Astrocyte (in vitro differentiated cells and primary cell): Measurements from ENCODE around the gene EPC2. TPM values are rescaled to one million over a fixed set of nuclear protein-coding genes. Genes with fewer than 3 reads are reported as not detected.
A peak's percentile ranks its signal among the peaks of the same experiment; 100 is the strongest.

Experiments used
- DNase-seq: peaks from one replicate; pipeline ENCODE4 v3.0.0-alpha.2; 2010; ENCODE audit warnings: low read depth
- FAIRE-seq: peaks from 2 replicates; lab custom pipeline; 2011; peaks lifted over from hg19 to GRCh38; lab: Jason Lieb, UNC
- H2AFZ ChIP-seq: 2 replicates; pipeline ENCODE4 v1.6.0; 2012; ENCODE audit warnings: low read depth, low read length, inconsistent platforms
- H3K27ac ChIP-seq: 2 replicates; pipeline ENCODE4 v1.5.1; 2011; ENCODE audit warnings: low read depth, low read length, inconsistent platforms
- H3K27me3 ChIP-seq: 2 replicates; pipeline ENCODE4 v1.6.0; 2011; ENCODE audit warnings: low read length, inconsistent platforms; ENCODE audit not compliant: insufficient read depth
- H3K36me3 ChIP-seq: 2 replicates; pipeline ENCODE4 v1.5.1; 2011; ENCODE audit warnings: low read length, inconsistent platforms; ENCODE audit not compliant: insufficient read depth
- H3K4me1 ChIP-seq: 2 replicates; pipeline ENCODE4 v1.5.1; 2011; ENCODE audit warnings: low read length, inconsistent platforms; ENCODE audit not compliant: insufficient read depth
- H3K4me2 ChIP-seq: 2 replicates; pipeline ENCODE4 v1.6.0; 2012; ENCODE audit warnings: low read length, inconsistent platforms
- H3K4me3 ChIP-seq: 2 replicates; pipeline ENCODE4 v1.5.1; 2011; ENCODE audit warnings: low read depth, mild to moderate bottlenecking, low read length, inconsistent platforms; ENCODE audit not compliant: insufficient read depth
- H3K79me2 ChIP-seq: 2 replicates; pipeline ENCODE4 v1.6.0; 2012; ENCODE audit warnings: mild to moderate bottlenecking, low read length, inconsistent platforms; ENCODE audit not compliant: insufficient read depth
- H3K9ac ChIP-seq: 2 replicates; pipeline ENCODE4 v1.6.0; 2012; ENCODE audit warnings: mild to moderate bottlenecking, low read length, inconsistent platforms
- H3K9me3 ChIP-seq: 2 replicates; pipeline ENCODE4 v1.5.1; 2012; ENCODE audit warnings: low read depth, mild to moderate bottlenecking, low read length, inconsistent platforms; ENCODE audit not compliant: insufficient read depth
- H4K20me1 ChIP-seq: 2 replicates; pipeline ENCODE4 v1.6.0; 2012; ENCODE audit warnings: low read length, inconsistent platforms; ENCODE audit not compliant: insufficient read depth
- H3K27ac Mint-ChIP-seq: one replicate; pipeline ENCODE4 v1.8.0; 2021; ENCODE audit warnings: mild to moderate bottlenecking, mixed read lengths; ENCODE audit not compliant: unreplicated experiment
- H3K27me3 Mint-ChIP-seq: one replicate; pipeline ENCODE4 v1.8.0; 2021; ENCODE audit warnings: low read depth, mixed read lengths; ENCODE audit not compliant: unreplicated experiment
- H3K36me3 Mint-ChIP-seq: one replicate; pipeline ENCODE4 v1.8.0; 2021; ENCODE audit warnings: low read depth, mixed read lengths; ENCODE audit not compliant: unreplicated experiment
- H3K4me1 Mint-ChIP-seq: one replicate; pipeline ENCODE4 v1.8.0; 2021; ENCODE audit warnings: low read depth, mixed read lengths; ENCODE audit not compliant: unreplicated experiment
- H3K4me3 Mint-ChIP-seq: one replicate; pipeline ENCODE4 v1.8.0; 2021; ENCODE audit warnings: mild to moderate bottlenecking, moderate library complexity, mixed read lengths; ENCODE audit not compliant: unreplicated experiment
- H3K9me3 Mint-ChIP-seq: one replicate; pipeline ENCODE4 v1.8.0; 2021; ENCODE audit warnings: mild to moderate bottlenecking, mixed read lengths; ENCODE audit not compliant: unreplicated experiment
- EZH2 ChIP-seq: IDR thresholded peaks from 2 replicates; pipeline ENCODE4 v1.6.1; 2012; ENCODE audit warnings: mild to moderate bottlenecking, low read length, inconsistent platforms; ENCODE audit not compliant: insufficient read depth
- total RNA-seq: library from RNA; stranded (reverse); gene quantifications from 2 replicates; pipeline ENCODE4 v1.2.1, GENCODE V29; 2021
- TF ChIP-seq, protein P1 (sequence below): IDR thresholded peaks from 2 replicates; pipeline ENCODE4 v1.5.1; 2011; ENCODE audit warnings: low read depth, mild to moderate bottlenecking, inconsistent platforms, low read length, moderate library complexity; ENCODE audit not compliant: insufficient read depth

EPC2 gene
- total RNA-seq, 1 donor from 2014 or later = 24.8 TPM

GRCh38 chr2:148670773-148671172 is 26.2 kb downstream of the EPC2 start:
- Mint-ChIP-seq H3K9me3 (peaks cover 2% of the 10 kb centered on the region), H3K4me1 (peaks cover 40% of the 10 kb centered on the region), H3K27ac (no peak overlapping the region), H3K36me3 (no peaks in the 10 kb centered on the region), H3K4me3 (no peak overlapping the region), H3K27me3 (no peaks in the 10 kb centered on the region)
- no peaks in the 10 kb centered on the region for H3K9me3 ChIP-seq
- H3K27me3 ChIP-seq = no peaks in the 10 kb centered on the region
- peaks cover 98% of the 10 kb centered on the region for H4K20me1 ChIP-seq
- H2AFZ ChIP-seq = no peak overlapping the region
- H3K36me3 ChIP-seq = no peaks in the 10 kb centered on the region
- FAIRE-seq = no peak
- H3K9ac ChIP-seq = no peak overlapping the region
- H3K79me2 ChIP-seq = peaks cover 100% of the 10 kb centered on the region
- no peak overlapping the region for H3K4me3 ChIP-seq
- H3K4me1 ChIP-seq = peaks cover 9% of the 10 kb centered on the region
- no peak overlapping the region for H3K4me2 ChIP-seq
- no peak for DNase-seq
- TF ChIP-seq, protein P1, sequence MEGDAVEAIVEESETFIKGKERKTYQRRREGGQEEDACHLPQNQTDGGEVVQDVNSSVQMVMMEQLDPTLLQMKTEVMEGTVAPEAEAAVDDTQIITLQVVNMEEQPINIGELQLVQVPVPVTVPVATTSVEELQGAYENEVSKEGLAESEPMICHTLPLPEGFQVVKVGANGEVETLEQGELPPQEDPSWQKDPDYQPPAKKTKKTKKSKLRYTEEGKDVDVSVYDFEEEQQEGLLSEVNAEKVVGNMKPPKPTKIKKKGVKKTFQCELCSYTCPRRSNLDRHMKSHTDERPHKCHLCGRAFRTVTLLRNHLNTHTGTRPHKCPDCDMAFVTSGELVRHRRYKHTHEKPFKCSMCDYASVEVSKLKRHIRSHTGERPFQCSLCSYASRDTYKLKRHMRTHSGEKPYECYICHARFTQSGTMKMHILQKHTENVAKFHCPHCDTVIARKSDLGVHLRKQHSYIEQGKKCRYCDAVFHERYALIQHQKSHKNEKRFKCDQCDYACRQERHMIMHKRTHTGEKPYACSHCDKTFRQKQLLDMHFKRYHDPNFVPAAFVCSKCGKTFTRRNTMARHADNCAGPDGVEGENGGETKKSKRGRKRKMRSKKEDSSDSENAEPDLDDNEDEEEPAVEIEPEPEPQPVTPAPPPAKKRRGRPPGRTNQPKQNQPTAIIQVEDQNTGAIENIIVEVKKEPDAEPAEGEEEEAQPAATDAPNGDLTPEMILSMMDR = no peak
- TF ChIP-seq EZH2 = no peak
- H3K27ac ChIP-seq = no peak overlapping the region

DNA sequence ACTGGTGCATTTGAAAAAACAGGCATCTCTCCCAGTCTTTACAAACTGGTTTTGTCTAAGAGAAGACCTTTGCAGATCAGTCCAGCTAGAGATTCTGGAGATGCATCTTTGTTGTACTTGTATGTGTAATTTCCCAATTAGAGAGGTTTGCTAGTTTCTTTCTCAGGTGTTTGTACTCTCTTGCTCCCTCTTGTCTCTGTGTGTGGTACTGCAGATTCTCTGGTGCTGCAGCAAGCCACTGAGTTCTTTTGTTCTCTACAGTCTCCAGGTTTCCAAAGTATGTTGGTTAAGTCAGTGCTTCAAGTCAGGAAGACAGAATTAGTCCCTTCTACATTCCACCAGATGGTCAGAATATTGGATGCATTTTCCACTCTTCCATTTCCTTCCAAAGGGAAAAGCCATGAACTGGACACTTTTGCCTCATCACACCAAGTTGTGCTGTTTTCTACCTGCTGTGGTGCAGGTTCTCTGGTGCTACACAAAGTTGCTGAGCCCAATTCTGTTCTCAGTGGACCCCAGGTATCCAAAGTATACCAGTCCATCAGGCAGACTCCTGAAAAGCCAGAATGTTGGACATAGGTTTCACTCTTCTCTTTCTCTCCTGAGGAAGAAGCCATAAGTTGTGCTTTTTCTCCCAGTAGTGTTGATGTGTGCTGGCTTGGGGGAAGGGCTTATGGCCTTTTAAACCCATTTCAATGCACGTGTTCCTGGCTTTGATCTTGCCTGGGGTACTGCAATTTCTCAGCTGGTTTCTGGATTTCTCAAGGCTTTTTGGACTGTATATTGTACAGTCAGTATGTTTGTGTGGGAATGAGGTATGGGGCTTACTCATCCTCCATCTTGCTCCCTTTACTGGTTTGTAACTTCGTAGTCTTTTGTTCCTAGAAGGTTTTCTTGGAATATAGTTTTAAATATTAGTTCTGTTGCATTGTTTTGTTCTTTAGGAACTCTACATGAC is 29.8 kb downstream of the EPC2 start:
- Histone ChIP-seq H3K4me2 (no peak overlapping the region), H3K36me3 (no peaks in the 10 kb centered on the region), H3K4me3 (no peak overlapping the region), H3K27me3 (no peaks in the 10 kb centered on the region), H3K4me1 (peaks cover 6% of the 10 kb centered on the region), H3K27ac (no peak overlapping the region), H3K9me3 (no peaks in the 10 kb centered on the region), H3K9ac (no peak overlapping the region), H4K20me1 (peaks cover 82% of the 10 kb centered on the region), H3K79me2 (peaks cover 95% of the 10 kb centered on the region), H2AFZ (no peak overlapping the region)
- Mint-ChIP-seq H3K9me3 (peaks cover 2% of the 10 kb centered on the region), H3K4me1 (peaks cover 26% of the 10 kb centered on the region), H3K36me3 (no peaks in the 10 kb centered on the region), H3K4me3 (no peak overlapping the region), H3K27me3 (no peaks in the 10 kb centered on the region), H3K27ac (no peak overlapping the region)
- FAIRE-seq = no peak
- DNase-seq = no peak
- TF ChIP-seq, protein P1 = peak; percentile 39
- TF ChIP-seq EZH2 = no peak

- no peak for TF ChIP-seq EZH2
- TF ChIP-seq, protein P1 = no peak
- Histone ChIP-seq H3K9ac (no peak overlapping the region), H3K27ac (no peak overlapping the region), H3K36me3 (no peaks in the 10 kb centered on the region), H3K9me3 (no peaks in the 10 kb centered on the region), H3K79me2 (peaks cover 95% of the 10 kb centered on the region), H3K4me3 (no peak overlapping the region), H3K4me1 (peaks cover 11% of the 10 kb centered on the region), H4K20me1 (peaks cover 82% of the 10 kb centered on the region), H3K4me2 (peak overlapping the region; percentile 22), H2AFZ (no peak overlapping the region), H3K27me3 (no peaks in the 10 kb centered on the region)
- Mint-ChIP-seq H3K4me3 (no peak overlapping the region), H3K9me3 (peaks cover 2% of the 10 kb centered on the region), H3K27ac (no peak overlapping the region), H3K36me3 (no peaks in the 10 kb centered on the region), H3K27me3 (no peaks in the 10 kb centered on the region), H3K4me1 (peaks cover 25% of the 10 kb centered on the region)
- FAIRE-seq (peak; percentile 50), DNase-seq (peak; percentile 37)
Measured at GRCh38 chr2:148675708-148676107, 31.2 kb downstream of the EPC2 start.
